HG03066 (cell line): Measurements from ENCODE around the gene TTYH3.

ENCODE experiments used
- ATAC-seq: cut with Tn5 transposase; IDR thresholded peaks from one replicate; pipeline ENCODE4 v1.9.1; 2021; ENCODE audit warnings: low read depth; ENCODE audit not compliant: unreplicated experiment

TTYH3 gene

GRCh38 chr7:2645274-2645868 is 13.6 kb downstream of the TTYH3 start:
- no peak for ATAC-seq

- no peak for ATAC-seq
Observed at GRCh38 chr7:2646336-2646679, 14.5 kb downstream of the TTYH3 start.

GRCh38 chr7:2646680-2647571 is 15.1 kb downstream of the TTYH3 start:
- no peak for ATAC-seq

- no peak for ATAC-seq
Observed at GRCh38 chr7:2647594-2648172, 15.9 kb downstream of the TTYH3 start.

- ATAC-seq, result no peak
Observed at GRCh38 chr7:2649139-2649838, 17.5 kb downstream of the TTYH3 start.

- ATAC-seq, result no peak
Observed at GRCh38 chr7:2649991-2650390, 18.2 kb downstream of the TTYH3 start.

- no peak for ATAC-seq
Observed at GRCh38 chr7:2650451-2650850, 18.7 kb downstream of the TTYH3 start.

GRCh38 chr7:2651336-2651735 is 19.6 kb downstream of the TTYH3 start:
- ATAC-seq, result no peak

- no peak for ATAC-seq
Observed at GRCh38 chr7:2651847-2652735, 20.3 kb downstream of the TTYH3 start.

- no peak for ATAC-seq
Observed at GRCh38 chr7:2652736-2653060, 20.9 kb downstream of the TTYH3 start.

GRCh38 chr7:2654059-2654458 is 22.3 kb downstream of the TTYH3 start:
- no peak for ATAC-seq

GRCh38 chr7:2655870-2656614 is 24.3 kb downstream of the TTYH3 start:
- ATAC-seq, result no peak

GRCh38 chr7:2657208-2657607 is 25.4 kb downstream of the TTYH3 start:
- ATAC-seq, result no peak

- no peak for ATAC-seq
Observed at GRCh38 chr7:2657920-2658671, 26.3 kb downstream of the TTYH3 start.

- ATAC-seq, result no peak
Observed at GRCh38 chr7:2658941-2659340, 27.2 kb downstream of the TTYH3 start.

GRCh38 chr7:2659556-2660358 is 28.0 kb downstream of the TTYH3 start:
- ATAC-seq, result no peak

GRCh38 chr7:2660359-2661095 is 28.7 kb downstream of the TTYH3 start:
- ATAC-seq, result no peak

GRCh38 chr7:2661096-2661449 is 29.3 kb downstream of the TTYH3 start:
- no peak for ATAC-seq
